Ishikawa (cell line): Measurements from ENCODE around the gene TFIP11.
A peak's percentile ranks its signal among the peaks of the same experiment; 100 is the strongest.

Source experiments
- CEBPB ChIP-seq: IDR thresholded peaks from 2 replicates; pipeline ENCODE4 v1.6.1; 2012
- CREB1 ChIP-seq: IDR thresholded peaks from 2 replicates; pipeline ENCODE4 v1.6.1; 2012; ENCODE audit warnings: low read depth
- EGR1 ChIP-seq: IDR thresholded peaks from 2 replicates; pipeline ENCODE4 v1.6.1; 2012
- EP300 ChIP-seq: IDR thresholded peaks from 2 replicates; pipeline ENCODE4 v1.6.1; 2012; ENCODE audit warnings: borderline replicate concordance
- FOXM1 ChIP-seq: IDR thresholded peaks from 2 replicates; pipeline ENCODE4 v1.6.1; 2012; ENCODE audit warnings: low read depth, borderline replicate concordance
- NFIC ChIP-seq: IDR thresholded peaks from 2 replicates; pipeline ENCODE4 v1.6.1; 2012
- RAD21 ChIP-seq: IDR thresholded peaks from 2 replicates; pipeline ENCODE4 v1.6.1; 2012; ENCODE audit warnings: low read depth
- TAF1 ChIP-seq: IDR thresholded peaks from 2 replicates; pipeline ENCODE4 v1.6.1; 2012; ENCODE audit warnings: low read depth, mild to moderate bottlenecking
- TCF12 ChIP-seq: IDR thresholded peaks from 2 replicates; pipeline ENCODE4 v1.6.1; 2012; ENCODE audit warnings: low read depth
- TEAD4 ChIP-seq: IDR thresholded peaks from 2 replicates; pipeline ENCODE4 v1.6.1; 2012
- YY1 ChIP-seq: IDR thresholded peaks from 2 replicates; pipeline ENCODE4 v1.6.1; 2012; ENCODE audit warnings: low read depth
- ZBTB7A ChIP-seq: IDR thresholded peaks from 2 replicates; pipeline ENCODE4 v1.6.1; 2012; ENCODE audit warnings: low read depth
- TF ChIP-seq, protein P1 (sequence below): IDR thresholded peaks from 2 replicates; pipeline ENCODE4 v1.6.1; 2012
- TF ChIP-seq, protein P2 (sequence below): IDR thresholded peaks from 2 replicates; pipeline ENCODE4 v1.6.1; 2012; ENCODE audit warnings: low read depth, mild to moderate bottlenecking
- TF ChIP-seq, protein P3 (sequence below): IDR thresholded peaks from 2 replicates; pipeline ENCODE4 v1.6.1; 2012

The TFIP11 gene

DNA sequence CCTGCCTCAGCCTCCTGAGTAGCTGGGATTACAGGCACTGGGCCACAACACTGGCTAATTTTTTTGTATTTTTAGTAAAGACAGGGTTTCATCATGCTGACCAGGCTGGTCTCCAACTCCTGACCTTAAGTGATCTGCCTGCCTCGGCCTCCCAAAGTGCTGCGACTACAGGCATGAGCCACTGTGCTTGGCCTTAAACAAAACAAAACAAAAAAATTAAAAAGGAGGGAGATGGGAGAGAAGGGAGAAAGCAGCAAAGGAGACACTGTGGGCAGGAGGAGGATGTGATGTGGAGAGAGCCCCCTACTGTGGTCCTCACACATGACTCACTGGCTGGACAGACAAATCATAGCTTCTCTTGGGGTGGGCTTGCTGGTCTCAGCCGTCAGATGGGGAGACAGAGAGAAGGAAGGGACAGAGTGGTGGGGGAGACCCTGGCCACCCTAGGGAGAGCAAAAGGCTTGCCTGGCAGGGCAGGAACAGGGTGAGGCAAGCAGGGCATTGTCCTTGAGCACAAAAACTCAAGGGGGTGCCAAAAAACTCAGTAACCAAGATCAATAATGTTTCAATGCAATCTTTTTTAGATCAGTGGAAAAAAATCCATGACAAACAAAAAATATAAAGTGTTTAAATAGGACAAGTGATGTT is 46.1 kb upstream of the TFIP11 start:
- TF ChIP-seq TCF12 (no peak), NFIC (no peak), ZBTB7A (no peak), CREB1 (no peak), FOXM1 (no peak), EGR1 (no peak), YY1 (no peak), TEAD4 (no peak), CEBPB (no peak), EP300 (no peak), RAD21 (no peak), TAF1 (no peak)
- TF ChIP-seq, protein P1, sequence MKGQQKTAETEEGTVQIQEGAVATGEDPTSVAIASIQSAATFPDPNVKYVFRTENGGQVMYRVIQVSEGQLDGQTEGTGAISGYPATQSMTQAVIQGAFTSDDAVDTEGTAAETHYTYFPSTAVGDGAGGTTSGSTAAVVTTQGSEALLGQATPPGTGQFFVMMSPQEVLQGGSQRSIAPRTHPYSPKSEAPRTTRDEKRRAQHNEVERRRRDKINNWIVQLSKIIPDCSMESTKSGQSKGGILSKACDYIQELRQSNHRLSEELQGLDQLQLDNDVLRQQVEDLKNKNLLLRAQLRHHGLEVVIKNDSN, result no peak
- TF ChIP-seq, protein P2, sequence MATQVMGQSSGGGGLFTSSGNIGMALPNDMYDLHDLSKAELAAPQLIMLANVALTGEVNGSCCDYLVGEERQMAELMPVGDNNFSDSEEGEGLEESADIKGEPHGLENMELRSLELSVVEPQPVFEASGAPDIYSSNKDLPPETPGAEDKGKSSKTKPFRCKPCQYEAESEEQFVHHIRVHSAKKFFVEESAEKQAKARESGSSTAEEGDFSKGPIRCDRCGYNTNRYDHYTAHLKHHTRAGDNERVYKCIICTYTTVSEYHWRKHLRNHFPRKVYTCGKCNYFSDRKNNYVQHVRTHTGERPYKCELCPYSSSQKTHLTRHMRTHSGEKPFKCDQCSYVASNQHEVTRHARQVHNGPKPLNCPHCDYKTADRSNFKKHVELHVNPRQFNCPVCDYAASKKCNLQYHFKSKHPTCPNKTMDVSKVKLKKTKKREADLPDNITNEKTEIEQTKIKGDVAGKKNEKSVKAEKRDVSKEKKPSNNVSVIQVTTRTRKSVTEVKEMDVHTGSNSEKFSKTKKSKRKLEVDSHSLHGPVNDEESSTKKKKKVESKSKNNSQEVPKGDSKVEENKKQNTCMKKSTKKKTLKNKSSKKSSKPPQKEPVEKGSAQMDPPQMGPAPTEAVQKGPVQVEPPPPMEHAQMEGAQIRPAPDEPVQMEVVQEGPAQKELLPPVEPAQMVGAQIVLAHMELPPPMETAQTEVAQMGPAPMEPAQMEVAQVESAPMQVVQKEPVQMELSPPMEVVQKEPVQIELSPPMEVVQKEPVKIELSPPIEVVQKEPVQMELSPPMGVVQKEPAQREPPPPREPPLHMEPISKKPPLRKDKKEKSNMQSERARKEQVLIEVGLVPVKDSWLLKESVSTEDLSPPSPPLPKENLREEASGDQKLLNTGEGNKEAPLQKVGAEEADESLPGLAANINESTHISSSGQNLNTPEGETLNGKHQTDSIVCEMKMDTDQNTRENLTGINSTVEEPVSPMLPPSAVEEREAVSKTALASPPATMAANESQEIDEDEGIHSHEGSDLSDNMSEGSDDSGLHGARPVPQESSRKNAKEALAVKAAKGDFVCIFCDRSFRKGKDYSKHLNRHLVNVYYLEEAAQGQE, result no peak
- TF ChIP-seq, protein P3, sequence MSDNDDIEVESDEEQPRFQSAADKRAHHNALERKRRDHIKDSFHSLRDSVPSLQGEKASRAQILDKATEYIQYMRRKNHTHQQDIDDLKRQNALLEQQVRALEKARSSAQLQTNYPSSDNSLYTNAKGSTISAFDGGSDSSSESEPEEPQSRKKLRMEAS, result no peak

DNA sequence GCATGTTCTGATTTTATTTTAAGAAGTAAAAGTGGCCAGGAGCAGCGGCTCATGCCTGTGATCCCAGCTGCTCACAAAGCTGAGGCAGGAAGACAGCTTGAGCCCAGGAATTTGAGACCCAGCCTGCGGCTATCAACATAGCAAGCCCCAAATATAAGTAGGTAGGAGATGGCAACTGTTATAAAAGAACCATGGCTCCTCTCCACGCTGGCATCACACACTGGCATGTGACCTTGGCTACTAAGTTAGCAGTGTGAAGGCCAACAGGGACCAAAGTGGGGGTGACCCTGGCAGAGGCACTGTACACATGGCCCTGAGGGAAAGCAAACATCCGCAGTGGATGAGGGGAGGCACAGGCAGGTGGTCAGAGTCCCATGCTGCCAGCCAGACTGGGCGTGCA is 44.6 kb upstream of the TFIP11 start:
- TF ChIP-seq CREB1 (no peak), YY1 (no peak)

DNA sequence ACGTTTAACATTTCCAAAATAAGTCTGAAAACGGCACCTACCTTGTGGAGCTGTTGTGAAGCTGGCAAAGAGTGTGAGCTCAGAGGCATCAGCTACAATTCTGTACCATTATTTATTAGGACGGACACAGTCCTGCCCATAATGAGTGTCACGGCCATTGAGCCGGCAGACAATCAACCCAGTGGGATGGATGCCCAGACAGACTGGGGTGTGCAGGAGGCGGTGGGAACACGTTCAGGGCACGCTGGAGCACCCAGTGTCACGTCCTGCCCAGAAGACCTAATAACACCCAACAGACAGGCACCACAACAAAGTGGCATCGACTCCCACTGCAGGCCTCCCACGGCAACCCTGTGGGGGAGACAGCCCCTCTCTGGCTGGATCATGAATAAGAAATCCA is 43.2 kb upstream of the TFIP11 start:
- TF ChIP-seq TCF12, result no peak
- TF ChIP-seq TEAD4, result no peak
- TF ChIP-seq TAF1, result no peak
- no peak for TF ChIP-seq ZBTB7A
- TF ChIP-seq, protein P2, result no peak
- TF ChIP-seq RAD21, result no peak
- TF ChIP-seq, protein P1, result no peak
- TF ChIP-seq CEBPB, result no peak
- TF ChIP-seq EP300, result no peak
- TF ChIP-seq YY1, result no peak
- TF ChIP-seq EGR1, result no peak

DNA sequence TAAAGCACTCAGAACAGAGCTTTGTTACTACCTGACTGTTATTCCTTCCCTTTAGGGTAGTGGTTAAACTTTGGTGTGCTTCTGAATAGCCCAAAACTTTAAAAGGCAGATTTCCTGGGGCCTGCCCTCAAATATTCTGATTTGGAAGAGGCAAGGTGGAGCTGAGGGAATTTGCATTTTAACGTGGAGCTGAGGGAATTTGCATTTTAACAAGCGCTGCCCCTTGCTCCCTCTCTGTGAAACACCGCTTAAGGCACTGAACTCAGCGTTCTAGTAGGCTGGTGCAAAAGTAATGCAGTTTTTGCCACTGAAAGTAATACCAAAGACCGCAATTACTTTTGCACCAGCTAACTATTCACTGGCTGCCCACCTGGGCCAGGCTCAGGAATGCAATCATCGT is 42.7 kb upstream of the TFIP11 start:
- no peak for TF ChIP-seq TEAD4
- no peak for TF ChIP-seq NFIC
- TF ChIP-seq FOXM1, result no peak
- TF ChIP-seq ZBTB7A, result no peak
- TF ChIP-seq, protein P1, result no peak
- TF ChIP-seq TAF1, result no peak
- no peak for TF ChIP-seq TCF12

DNA sequence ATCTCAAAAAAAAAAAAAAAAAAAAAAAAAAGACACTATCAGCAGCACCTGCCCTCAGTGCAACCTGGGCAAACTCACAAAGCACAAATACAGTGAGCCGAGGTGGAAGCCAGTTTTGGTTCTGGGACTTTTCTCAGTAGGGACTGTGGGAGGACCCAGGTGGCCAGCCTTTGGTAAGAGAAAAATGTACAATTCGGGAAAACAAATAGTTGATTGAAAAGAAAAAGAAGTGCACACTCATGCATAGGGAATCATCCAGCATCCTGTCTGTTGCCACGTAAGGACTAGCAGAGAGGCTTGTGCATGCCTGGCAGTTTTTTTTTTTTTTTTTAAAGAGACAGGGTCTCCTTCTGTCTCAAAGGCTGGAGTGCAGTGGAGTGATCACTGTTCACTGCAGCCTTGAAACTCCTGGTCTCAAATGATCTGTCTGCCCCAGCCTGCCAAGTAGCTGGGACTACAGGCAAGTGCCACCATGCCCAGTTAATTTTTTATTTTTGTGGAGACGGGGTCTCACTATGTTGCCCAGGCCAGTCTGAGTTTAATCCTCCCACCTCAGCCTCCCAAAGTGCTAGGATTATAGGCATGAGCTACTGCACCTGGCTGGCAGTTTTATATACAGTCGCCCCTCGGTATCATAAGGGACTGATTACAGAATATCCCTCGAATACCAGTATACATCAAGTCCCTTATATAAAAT is 40.9 kb upstream of the TFIP11 start:
- TF ChIP-seq, protein P2, result no peak
- TF ChIP-seq, protein P3, result 0 out of 2 replicates have a peak, but pooled peaks have one; percentile 19
